Inflammatory macrophage treated with lipopolysaccharide for 1 hour (primary cell): Measurements from ENCODE around the gene LGALS9.
A peak's percentile ranks its signal among the peaks of the same experiment; 100 is the strongest.
"Not testable (repeated sequence)": the region's sequence is repeated elsewhere in the genome, so short reads cannot be mapped to it uniquely, and the experiment has no call there.

Source experiments
- DNase-seq, 2 donors: peaks; one replicate each; pipeline ENCODE4 v3.0.0-alpha.2; 2020 to 2022

Gene LGALS9

DNA sequence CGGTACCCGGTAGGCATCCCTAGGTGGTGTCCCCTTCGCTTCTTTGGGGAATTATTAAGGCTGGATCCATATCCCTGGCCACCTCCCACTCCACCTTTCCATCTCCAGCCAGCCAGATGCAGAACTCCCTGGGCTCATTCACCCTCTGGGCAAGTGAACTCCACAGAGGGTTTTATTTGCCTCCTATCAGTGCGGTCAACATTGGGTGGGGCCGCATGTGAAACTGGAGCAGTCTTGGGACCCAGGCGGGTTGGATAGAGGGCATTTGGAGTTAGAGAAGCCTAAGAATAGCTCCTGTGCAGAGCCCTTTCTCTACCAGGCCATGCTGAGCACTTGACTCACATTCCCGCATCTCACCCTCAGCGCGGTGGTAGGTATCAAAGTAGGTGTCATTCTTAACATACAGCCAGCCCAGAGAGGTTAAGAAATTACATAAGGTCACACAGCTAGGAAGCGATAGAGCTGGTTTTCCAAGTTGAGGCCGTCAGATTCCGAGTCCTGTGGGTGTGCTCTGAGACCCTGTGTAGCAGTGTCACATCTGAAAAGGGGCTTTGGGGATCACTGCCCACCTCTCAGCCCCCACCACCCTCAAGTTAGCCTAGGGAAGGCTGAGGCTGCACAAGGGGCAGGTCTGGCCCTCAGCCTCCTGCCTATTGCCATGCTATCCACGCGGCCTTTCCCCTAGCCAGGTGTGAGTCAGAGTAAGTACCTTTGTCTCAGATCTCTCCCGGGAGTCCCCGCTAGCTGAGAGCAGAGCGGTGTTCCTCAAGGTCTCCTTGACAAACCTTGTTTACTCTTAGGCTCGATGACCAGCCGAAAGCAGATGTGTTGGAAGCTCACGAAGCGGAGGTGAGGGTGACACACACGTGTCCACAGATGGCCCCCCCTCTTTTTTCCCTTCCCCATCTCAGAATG lies 26.9 kb upstream of the LGALS9 start:
- no peak for DNase-seq

DNA sequence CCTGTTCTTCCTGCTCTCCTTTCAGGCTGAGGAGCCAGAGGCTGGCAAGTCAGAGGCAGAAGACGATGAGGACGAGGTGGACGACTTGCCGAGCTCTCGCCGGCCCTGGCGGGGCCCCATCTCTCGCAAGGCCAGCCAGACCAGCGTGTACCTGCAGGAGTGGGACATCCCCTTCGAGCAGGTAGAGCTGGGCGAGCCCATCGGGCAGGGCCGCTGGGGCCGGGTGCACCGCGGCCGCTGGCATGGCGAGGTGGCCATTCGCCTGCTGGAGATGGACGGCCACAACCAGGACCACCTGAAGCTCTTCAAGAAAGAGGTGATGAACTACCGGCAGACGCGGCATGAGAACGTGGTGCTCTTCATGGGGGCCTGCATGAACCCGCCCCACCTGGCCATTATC lies 25.6 kb upstream of the LGALS9 start:
- no peak for DNase-seq

DNA sequence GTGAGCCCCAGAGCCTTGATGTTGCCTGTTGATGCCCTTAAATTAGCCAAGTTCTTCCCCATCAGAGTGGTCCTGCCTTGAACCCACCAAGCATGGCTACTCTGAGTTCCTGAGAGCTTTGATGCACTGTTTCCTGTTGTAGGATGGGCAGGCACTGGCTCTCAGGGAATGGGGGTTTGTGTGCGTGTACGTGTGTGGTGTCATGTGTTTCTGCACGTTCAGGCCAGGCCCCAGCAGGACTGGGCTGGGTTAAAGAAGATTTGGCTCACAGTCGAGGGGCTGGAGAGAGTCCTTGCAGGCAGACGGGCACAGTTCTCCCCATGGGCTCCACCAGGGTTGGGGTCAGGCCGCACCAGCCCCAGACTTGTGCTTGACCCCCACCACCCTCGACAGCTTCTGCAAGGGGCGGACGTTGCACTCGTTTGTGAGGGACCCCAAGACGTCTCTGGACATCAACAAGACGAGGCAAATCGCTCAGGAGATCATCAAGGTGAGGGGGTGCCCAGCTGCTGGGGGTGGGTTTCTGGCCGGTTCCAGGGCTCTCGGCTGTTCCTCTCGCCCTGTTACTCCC lies 23.4 kb upstream of the LGALS9 start:
- DNase-seq = no peak

DNA sequence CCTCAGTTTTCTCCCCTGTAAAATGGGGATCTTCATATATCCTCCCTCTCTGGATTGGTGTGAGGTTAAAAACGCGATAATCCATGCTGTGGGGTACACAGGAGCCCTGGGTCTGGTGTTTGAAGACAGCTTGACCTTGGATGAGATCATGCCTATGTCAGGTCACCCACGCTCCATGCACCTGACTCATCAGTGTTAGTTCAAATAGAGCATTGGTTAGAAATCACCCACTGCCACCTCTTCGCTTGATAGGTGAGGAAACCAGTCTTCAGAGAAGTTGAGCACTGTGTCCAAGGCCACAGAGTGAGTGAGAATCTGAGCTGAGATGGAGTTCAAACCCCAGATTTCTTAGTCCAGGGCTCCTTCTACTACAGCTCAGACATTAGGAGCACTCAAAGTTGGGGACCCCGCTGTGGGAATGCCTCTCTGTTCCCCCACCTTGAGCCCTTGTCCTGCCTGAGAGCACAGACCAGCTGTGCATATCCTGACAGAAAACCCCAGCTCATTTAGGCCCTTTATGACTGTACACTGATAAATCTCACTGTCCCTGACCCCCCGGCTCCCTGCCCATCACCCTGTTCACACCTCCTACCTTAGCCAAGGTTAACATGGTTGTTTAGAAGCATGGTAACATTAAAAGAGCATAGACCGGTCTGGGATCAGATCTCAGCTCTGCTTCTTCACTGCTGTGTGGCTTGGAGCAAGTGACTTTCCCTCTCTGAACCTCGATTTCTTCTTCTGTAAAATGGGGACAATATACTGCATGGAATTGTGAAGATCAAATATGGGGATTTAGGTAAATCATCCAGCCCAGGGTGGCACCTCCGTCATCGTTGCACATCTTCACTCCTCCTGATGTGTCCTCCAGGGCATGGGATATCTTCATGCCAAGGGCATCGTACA lies 22.4 kb upstream of the LGALS9 start:
- no peak for DNase-seq

DNA sequence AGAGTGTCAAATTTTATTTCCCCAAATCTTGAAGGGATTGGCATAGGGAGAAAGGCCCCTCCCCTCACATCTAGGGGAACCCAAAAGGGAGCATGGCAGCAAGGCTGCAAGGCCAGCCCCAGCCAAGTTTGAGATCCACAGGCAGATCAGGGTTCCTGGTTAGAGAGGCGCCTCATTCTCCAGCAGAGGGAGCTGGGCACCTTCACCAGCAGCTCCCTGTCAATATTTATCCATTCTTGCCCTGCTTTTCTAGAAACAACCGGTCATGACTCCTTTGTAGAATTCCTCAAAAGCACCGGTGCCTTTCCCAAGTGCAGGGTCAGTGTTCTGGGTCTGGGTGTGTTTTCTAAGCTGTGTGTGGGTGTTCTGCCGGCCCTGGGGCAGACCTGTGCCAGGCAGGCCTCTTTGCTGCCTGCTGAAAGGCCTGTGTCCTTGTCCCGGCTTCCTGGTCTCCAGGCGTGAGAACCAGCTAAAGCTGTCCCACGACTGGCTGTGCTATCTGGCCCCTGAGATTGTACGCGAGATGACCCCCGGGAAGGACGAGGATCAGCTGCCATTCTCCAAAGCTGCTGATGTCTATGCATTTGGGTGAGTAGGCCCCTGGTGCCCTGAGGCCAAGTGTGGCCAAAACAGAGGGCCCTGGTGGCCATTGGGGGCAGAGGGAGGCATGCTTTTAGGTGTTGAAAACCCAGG lies 21.2 kb upstream of the LGALS9 start:
- peak; percentile 38 to 42 for DNase-seq

DNA sequence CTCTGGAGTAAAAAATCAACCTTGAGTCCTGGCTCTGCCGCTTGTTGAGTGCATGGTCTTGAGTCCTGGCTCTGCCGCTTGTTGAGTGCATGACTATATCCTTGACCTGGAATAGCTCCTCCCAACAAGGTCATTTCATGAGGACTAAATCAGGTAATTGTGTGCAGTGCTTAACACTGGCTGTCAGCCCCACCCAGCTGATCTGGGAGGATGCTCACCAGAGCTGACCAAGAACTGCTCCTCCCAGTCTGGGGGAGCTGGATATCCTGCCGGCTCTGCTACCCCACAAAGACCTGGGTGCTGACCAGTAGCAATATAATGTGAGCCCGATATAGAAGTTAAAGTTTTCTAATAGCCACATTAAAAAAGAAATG lies 20.7 kb upstream of the LGALS9 start:
- no peak for DNase-seq

DNA sequence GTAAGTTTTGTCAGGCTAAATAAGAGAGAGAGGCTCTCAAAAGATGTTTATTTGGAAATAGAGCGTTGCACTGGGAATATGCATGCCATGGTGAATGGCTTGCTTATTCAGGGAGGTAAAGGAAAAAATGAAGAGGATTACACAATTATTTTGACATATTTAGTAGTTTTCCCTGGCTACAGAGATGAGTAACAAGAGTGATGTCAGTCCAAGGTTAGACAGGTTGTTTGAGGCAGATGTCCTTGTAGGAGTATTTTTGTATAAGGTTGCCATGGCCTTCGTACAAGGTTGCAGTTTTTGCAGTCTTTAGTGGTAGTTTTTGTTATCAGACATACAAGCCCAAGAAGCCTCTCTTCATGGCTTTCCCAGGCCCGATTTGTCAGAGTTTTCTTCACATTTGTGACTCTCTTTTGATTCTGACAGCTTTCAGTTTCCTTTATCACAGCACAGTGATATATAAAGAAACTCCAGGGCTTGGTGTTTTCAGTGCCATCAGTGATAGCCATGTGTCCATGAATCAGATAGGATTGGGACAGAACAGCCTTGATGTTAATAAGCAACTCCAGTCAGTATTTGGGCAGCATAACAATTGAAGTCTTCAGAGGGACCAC lies 18.7 kb upstream of the LGALS9 start:
- DNase-seq = no peak

DNA sequence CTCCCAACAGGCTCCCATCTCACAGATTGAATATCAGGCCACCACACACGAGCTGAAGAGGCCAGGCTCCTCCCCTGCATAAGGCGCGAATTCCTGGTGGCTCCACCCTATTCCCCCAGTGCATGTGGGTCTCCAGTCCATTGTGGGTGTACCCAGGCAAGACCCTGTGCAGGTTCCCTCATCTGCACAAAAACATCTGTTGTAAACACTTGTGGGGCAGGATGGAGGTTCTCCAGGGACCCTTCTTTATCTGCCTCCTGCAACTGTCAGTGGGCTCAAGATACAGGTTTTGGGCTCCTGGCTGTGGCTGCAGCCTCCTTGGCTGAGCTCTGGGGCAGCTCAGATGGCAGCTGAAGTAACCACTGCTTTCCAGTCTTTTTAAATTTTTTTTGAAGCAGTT lies 17.6 kb upstream of the LGALS9 start:
- DNase-seq = no peak

DNA sequence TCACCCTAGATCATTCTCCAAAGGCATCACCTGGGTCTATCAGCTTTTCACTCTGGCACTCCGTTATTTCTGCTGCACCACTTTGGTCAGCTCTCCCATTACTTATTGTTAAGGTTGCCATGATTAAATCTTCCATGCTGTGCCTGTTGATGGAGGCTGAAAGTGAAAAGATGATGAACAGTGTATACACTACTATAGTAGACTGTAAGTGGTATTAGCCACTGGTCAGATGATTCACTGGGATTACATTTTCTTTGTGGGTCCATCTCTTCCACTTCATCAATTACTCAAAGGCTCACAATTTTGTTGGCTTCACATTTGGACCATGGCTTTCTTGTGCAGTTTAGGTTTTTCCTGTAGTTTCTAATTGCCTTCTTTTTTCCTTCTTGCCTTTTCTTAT lies 15.9 kb upstream of the LGALS9 start:
- DNase-seq = no peak

DNA sequence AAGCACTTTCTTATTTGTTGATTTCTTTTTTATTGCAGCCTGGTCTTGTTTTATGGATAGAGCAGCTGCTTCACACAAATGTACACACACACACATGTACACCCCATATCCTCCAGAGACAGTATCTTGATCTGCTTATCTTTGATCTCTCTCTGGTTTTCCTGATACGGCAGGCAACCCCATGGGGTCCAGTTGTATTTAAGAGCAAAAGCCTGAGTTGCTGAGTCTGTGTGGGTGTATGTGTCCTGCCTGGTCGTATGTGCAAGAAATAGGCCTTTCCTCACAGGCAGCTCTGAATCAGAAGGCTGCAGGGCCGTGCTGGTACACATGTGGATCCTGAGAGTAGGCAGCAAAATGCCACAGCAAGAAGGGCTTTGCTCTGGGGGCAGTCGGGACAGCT lies 14.6 kb upstream of the LGALS9 start:
- no peak for DNase-seq

DNA sequence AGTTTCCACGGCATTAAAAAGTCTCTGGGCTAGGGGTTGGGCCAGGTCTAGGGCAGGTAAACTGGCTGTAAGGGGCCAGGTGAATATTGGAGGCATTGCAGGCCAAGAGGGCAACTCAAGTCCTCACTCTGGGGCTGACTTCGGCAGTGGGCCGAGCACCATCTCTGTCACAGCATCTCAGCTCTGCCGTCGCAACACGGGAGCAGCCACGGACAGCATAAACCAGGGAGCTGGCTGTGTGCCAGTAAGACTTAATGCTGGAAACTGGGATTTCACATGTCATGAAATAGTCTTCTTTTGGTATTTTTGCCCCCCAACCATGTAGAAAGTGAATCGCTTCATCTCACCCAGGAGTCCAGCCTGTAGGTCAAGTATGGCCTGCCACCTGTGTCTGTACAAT lies 12.6 kb upstream of the LGALS9 start:
- DNase-seq = no peak

DNA sequence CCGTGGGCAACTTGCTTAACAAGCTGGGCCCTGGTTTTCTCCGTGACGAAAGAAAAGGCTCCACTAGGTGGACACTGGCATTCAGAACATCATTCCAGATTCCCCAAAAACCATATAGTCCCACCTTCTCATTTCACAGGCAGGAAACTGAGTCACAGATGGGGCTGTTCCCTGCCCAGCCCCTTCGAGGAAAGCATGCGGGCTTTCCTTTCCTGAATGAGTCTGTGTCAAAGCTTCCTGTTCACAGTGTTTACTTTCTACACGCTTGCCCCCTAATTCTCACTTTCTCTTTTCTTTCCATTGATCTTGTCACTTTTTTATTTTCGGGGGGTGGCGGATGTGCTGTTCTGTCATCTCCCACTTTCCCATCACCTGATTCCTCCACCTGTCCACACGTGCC lies 10.3 kb upstream of the LGALS9 start:
- no peak for DNase-seq

DNA sequence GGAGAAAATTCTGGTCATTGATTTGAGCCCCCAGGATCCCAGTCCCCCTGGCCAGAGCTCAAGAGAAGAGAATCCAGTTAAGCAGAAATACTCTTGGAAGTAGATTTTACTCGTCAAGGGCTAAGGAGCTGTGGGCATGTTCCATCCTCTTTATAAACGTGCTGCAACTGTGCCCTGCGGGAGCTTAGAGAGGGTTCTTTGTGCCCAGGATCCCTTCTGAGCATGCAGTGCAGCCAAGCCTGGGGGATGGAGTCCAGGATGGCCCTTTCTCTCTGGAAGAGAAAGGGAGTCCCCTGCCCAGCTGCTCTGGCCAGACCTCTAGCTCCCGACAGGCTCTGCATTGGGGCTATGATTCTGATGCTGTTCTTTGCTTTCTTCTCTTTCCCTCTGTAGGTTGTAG lies 9.5 kb upstream of the LGALS9 start:
- DNase-seq = no peak

DNA sequence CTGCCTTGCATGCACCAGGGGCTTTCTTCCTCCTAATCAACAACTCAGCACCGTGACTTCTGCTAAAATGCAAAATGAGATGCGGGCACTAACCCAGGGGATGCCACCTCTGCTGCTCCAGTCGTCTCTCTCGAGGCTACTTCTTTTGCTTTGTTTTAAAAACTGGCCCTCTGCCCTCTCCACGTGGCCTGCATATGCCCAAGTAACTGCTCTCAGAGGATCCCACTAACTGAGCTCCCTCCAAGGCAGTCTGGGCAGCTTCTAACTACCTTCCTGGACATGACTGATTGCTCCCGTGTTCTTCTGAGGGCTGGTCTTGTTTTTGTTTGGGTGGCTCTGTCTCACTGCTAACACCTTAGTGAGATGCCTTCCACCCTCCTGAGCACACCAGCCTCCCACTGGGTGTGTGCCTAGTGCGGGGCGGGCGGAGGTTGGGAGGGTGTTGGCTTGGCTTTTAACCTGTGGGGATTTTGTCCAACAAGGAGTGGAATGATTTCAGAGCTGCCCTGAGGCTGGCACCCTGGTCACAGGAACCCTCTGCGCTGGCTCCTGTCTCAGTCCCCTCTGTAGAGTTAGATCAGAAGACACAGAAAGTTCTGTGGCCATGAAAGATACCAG lies 8.9 kb upstream of the LGALS9 start:
- DNase-seq = no peak

DNA sequence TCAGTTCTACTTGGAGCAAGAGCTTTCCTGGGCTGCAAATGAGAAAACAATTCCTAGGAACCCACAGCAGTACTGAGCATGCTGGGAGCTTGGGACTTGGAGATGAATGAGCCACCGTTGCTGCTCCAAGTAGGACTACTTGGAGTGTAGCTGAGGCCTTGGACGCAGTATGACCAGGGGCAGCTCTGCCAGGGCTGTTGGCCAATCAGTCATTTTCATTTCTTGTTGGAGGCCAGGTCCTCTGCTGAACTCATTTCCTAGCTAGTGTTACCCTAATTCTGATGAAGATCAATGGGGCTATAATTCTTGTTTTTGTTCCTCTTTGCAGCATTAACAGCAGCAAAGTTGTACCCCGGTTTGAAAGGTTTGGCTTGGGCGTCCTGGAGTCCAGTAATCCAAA lies 8.0 kb upstream of the LGALS9 start:
- DNase-seq = no peak

DNA sequence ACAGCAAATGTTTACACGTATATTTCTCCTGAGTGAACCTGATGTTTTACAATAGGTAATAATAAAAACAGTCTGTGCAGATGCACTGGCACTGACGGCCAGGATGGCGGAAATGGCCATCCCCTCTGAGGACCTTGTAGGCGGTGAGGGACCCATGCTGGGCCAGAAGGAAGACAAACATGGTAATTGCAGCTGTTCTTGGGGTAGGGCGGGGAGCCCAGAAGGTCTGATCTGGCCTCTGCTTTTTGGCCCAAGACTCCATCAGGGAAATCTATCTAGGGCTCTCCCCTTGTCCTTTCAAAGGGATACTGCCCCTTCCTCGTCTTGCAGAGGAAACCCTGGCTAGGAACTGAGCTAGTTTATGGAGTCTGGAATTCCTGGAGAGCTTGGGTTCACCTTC lies 7.4 kb upstream of the LGALS9 start:
- no peak for DNase-seq

DNA sequence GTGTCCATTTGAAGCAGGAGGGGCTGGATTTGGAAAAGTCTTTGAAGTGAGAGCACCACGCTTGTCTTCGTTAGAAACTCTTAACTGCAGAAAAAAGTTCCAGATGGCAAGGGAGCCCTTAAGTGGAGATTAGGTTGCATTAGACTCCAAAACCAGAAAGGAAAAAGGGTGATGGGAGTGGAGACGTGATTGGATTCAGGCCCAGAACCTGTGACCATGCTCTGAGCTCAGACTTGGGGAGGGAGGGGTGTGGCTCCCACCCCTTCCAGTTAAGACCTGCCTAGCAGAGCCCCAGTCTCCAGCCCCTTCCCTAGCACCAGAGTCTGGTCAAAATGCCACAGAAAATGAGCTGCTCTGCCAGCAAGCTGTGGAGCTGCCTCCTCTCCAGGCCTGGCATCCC lies 6.4 kb upstream of the LGALS9 start:
- no peak for DNase-seq

DNA sequence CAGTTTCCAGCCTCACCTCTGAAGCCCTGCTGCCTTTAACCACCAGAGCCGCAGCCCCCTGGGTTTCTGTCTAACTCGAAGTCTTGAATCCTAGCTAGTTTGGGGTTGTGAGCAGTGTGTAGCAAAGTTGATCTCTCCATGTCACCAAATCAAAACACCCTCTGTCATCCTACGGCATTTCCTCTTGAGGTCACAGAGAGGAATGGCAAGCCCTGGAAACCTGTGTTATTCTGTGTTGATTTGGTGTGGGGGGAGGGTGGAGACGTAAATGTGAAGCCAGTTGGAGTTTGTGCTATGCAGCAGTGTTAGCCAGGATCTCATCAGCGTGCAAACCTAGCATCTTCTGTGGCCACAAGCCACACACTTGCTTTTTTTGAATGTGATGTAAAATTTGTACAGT lies 5.1 kb upstream of the LGALS9 start:
- no peak for DNase-seq

DNA sequence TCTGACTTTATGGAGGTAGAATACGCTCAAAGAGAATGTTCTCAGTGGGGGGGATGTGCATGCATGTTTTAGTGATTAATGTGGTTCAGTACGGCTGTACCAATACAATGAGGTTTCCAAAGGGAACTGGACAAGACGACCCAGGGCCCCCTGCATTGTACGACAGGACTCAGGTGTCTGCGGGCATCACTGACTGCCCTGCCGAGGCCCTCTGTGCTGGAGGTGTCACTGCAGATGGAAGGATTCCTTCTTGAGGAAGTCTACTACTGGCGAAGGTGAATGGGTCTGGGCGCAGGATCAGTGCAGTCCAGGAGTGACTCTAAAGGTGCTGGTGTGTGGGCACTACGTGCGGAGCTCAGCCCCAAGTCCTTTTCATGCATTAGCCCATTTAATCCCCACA lies 3.5 kb upstream of the LGALS9 start:
- no peak for DNase-seq

DNA sequence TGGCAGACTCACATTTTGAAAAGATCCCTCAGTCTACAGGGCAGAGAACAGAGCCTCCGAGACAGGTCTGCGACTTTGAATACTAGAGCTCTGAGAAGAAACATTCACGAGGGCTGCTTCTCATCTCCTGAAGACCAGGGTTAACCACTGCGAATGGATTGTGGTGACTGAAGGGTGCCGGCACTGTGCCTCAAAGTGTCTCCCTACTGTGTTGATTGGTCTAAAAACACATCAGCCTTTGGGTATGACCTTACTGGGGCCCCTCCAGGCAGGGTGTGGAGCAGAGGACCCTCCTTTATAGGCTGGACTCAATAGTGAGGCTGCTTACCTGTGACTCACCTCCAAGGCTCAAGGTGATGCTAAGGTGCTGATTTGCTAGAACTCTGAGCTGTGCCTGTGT lies 2.6 kb upstream of the LGALS9 start:
- no peak for DNase-seq

DNA sequence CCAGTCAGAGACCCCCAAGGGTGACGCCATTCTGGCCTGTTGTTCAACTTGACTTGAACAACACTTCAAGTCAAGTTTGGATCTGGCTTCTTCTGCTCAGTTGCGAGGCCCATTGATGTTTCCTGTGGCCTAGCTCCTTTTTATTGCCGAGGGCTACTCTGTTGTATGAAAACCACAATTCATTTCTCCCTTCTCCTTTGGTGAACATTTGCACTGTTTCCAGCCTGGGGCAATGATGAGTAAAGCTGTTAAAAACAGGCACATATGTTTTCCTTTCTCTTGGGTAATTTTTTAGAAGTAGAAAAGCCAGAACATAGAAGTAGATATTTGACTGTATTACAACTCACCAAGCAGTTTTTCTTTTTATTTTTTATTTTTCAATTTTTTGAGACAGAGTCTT lies 1.7 kb upstream of the LGALS9 start:
- DNase-seq = not testable (repeated sequence)

DNA sequence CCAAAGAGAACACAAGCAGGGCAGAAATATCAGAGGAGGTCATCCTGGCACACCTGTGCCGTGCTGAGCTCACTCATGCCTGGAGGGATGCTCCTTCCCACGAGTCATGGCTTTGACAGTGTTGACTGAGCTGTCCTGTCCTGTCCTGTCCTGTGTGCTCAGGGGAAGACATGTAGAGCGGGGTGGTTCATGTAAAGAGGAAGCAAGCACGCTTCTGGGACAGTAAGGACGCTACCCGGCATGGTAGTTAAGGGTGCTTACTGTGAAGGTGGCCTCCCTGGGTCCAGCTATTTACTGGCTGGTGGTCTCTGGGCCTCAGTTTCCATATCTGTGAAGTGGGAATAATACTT lies 398 bp downstream of the LGALS9 start:
- peak; percentile 39 to 59 for DNase-seq
